Activated CD4-positive, CD25-positive, alpha-beta regulatory T cell treated with anti-CD3 and anti-CD28 coated beads, Interleukin-2, amount 50 U/mL, for 16 hours (primary cell): ENCODE measurements around the gene APOL4.
"Not testable (repeated sequence)": the region's sequence is repeated elsewhere in the genome, so short reads cannot be mapped to it uniquely, and the experiment has no call there.

Experiments
- DNase-seq: peaks from one replicate; pipeline ENCODE4 v3.0.0-alpha.2; 2020; ENCODE audit warnings: low read depth, low spot score

The APOL4 gene

GRCh38 chr22:36155702-36156101 is 45.9 kb downstream of the APOL4 start:
- DNase-seq: no peak

- no peak for DNase-seq
Observed at GRCh38 chr22:36154423-36154945, 47.1 kb downstream of the APOL4 start.

- no peak for DNase-seq
Observed at GRCh38 chr22:36153501-36154422, 47.8 kb downstream of the APOL4 start.

DNA sequence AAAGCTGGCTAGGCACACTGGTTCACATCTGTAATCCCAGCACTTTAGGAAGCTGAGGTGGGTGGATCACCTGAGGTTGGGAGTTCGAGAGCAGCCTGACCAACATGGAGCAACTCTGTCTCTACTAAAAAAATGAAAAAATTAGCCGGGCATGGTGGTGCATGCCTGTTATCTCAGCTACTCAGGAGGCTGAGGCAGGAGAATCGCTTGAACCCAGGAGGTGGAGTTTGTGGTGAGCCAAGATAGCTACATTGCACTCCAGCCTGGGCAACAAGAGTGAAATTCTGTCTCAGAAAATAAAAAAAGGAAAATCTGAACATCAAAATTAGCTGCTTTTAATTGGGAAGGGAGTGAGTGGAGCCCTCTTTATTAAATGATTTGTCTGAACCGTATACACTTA is 48.8 kb downstream of the APOL4 start:
- not testable (repeated sequence) for DNase-seq

DNA sequence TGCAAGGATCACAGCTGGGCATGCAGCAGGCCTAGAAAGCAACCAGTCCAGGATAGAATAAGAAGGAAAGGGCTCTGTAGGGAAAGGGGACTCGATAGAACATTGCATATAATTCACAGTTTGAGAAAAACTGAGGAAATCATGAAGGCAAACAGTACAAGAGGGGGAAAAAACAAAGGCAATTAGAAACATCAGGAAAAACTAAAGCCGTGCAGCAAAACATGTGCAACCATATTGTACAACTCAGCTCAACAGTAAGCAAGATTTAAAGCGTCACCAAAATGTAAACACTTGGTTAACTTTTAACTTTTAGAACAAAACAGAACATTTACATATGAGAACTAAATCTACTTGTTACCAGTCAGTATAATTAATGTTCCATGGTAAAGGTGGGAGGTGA is 49.5 kb downstream of the APOL4 start:
- no peak for DNase-seq

DNA sequence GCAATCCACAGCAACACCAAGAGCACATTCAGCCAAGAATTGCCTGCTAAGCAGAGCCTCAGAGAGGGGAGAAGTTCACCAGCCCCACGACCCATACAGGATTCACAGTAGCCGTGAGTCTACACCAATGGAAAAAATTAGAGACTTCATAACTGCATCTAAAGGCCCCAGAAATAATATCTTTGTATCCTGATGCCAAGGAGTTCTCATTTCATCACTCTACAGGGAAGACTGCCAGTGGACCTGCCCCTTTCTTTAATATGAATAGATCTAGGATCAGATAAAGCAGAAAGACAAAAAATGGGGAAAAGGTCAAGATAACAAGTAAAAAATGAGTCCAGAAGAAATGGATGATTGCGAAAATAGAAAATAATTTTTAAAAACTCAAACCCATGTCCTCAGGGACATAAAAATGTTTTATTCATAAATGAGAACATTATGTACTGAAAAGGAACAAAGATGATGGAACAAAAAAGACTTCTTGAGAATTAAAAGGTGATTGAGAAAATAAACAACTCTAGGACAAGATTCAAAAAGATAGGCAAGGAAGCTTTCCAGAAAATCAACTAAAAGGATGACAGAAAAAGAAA is 50.5 kb downstream of the APOL4 start:
- no peak for DNase-seq

DNA sequence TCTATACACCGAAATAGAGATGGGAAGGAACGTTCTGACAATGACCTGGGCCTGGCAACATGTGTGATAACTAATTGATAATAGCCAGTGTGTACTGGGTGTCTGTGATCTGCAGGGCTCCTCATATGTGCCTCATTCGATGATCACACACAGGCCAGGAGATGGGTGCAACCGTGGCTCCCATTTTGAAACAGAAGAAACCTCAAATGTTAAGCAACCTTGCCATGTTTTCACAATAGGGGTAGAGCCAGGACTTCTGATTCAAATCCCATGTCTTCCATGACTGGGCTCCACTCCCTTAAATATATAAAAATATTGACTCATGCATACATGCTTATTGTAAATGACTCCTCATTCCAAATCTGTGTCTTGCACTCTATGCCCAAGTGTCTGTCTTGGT is 52.2 kb downstream of the APOL4 start:
- no peak for DNase-seq

DNA sequence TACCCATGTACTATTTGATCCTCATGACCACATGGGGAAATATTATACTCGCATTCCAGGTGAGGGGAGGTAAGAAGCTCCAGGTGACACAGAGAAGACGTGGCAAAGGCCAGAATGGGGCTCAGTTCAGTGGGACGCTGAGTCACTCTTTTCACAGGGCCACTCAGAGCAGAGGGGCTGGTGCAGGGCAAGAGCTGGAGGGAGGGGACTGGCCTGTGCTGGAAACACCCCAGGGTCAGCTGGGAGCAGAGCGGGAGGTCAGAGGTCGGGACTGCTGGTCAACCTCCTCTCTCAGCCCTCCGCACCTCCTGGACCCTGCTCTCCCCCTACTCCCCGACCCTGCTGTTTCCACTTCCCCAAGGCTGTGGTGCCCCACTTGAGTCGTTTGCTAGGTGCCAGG is 53.2 kb downstream of the APOL4 start:
- no peak for DNase-seq

DNA sequence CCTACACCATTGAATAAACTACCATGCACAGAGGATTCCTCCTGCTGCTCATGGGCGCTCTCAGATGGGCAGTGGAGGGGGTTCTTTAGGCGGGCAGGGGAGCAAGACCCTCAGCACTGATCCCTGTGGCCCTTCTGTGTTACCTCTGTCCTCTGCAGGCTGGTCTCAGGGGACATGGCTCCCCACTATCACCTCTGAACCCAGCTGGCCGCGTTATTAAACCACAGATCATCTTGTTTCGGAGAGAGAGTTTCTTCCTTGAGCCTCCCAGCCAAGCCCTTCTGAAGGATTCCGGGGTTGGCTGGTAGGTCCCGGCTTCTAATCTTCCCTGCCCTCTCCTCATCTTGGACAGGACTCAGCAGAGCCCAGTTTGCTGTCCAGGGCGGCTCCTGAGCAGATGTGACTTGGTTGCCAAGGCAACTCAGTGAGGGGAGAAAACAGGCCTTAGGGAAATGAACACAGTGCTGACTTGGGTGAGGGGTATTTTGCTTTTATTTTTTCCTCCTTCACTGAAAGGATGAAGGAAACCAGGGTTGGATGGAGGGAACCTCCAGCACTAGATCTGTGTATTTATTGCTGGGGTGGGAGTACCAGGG is 54.3 kb downstream of the APOL4 start:
- no peak for DNase-seq

GRCh38 chr22:36145881-36146280 is 55.7 kb downstream of the APOL4 start:
- DNase-seq: no peak

- no peak for DNase-seq
Observed at GRCh38 chr22:36144886-36145541, 56.6 kb downstream of the APOL4 start.

- no peak for DNase-seq
Observed at GRCh38 chr22:36143956-36144355, 57.7 kb downstream of the APOL4 start.

GRCh38 chr22:36143066-36143815 is 58.4 kb downstream of the APOL4 start:
- DNase-seq: no peak

GRCh38 chr22:36141481-36141880 is 60.1 kb downstream of the APOL4 start:
- no peak for DNase-seq
